ENCODE measurements around the gene SNAP25. TPM values are rescaled to one million over a fixed set of nuclear protein-coding genes. Genes with fewer than 3 reads are reported as not detected.

The SNAP25 gene
- total and polyA plus RNA-seq, 9 of the 15 experiments (the other 6 are each of a cell fraction or from before 2014, with no cell fraction given): 0.07 TPM; not detected in 8

GRCh38 chr20:10309326-10309725 lies 90.7 kb downstream of the SNAP25 start:
- ATAC-seq (no peak), FAIRE-seq (no peak), DNase-seq (ENCODE audit: extremely low read depth in 1 of 4, low spot score in 3 of 4) (no peak)
- Histone ChIP-seq H3K9me1 (ENCODE audit: control insufficient read depth, insufficient read depth, low read length) (no peaks in the 10 kb centered on the region), H4K20me1 (replicated peaks; ENCODE audit: control insufficient read depth, insufficient read depth, low read length) (no peaks in the 10 kb centered on the region; the same call in 1 of the 2 replicates), H3K27ac (ENCODE audit: extremely low read depth, low read depth, low read length) (no peak overlapping the region), H3K4me3 (no peak overlapping the region), H3K4me1 (replicated peaks in 1 of 2; ENCODE audit: control insufficient read depth in 2 of 2, insufficient read depth in 2 of 2, low read length in 2 of 2) (no peaks in the 10 kb centered on the region), H3K4me2 (ENCODE audit: insufficient read depth, low read length) (no peak overlapping the region), H3K36me3 (ENCODE audit: control insufficient read depth, insufficient read depth, low read length) (no peaks in the 10 kb centered on the region), H3K79me2 (ENCODE audit: control insufficient read depth, insufficient read depth, low read length) (no peaks in the 10 kb centered on the region), H3K9me3 (replicated peaks; ENCODE audit: control insufficient read depth, insufficient read depth, low read depth, low read length) (no peaks in the 10 kb centered on the region), H3K9ac (ENCODE audit: insufficient read depth in 1 of 2, low read depth in 2 of 2, low read length in 2 of 2) (no peak overlapping the region), H3K27me3 (ENCODE audit: control insufficient read depth in 2 of 2, insufficient read depth in 2 of 2, low read length in 2 of 2) (no peaks in the 10 kb centered on the region), H2AFZ (ENCODE audit: low read depth, low read length) (no peak overlapping the region)
- ChIA-PET POLR2A (no interaction called here), CTCF (ENCODE audit: low intra/inter-chr PET ratio) (no interaction called here)
- 0% methylated on average over 2 of the region's 2 CpGs for WGBS (ENCODE audit: insufficient coverage, low coverage, missing lambda C conversion rate)
- no peak for TF ChIP-seq NUFIP1 (IDR thresholded peaks at IDR 0.05; ENCODE audit: partially characterized antibody)
- TF ChIP-seq, protein P1, sequence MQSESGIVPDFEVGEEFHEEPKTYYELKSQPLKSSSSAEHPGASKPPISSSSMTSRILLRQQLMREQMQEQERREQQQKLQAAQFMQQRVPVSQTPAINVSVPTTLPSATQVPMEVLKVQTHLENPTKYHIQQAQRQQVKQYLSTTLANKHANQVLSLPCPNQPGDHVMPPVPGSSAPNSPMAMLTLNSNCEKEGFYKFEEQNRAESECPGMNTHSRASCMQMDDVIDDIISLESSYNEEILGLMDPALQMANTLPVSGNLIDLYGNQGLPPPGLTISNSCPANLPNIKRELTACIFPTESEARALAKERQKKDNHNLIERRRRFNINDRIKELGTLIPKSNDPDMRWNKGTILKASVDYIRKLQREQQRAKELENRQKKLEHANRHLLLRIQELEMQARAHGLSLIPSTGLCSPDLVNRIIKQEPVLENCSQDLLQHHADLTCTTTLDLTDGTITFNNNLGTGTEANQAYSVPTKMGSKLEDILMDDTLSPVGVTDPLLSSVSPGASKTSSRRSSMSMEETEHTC (IDR thresholded peaks at IDR 0.05): no peak
- TF ChIP-seq ZFP30 (CRISPR knock-in tag; IDR thresholded peaks at IDR 0.05; ENCODE audit: borderline replicate concordance): no peak
- no peak for TF ChIP-seq AFF4 (CRISPR knock-in tag; IDR thresholded peaks at IDR 0.05)
- TF ChIP-seq ZNF224 (CRISPR knock-in tag; IDR thresholded peaks at IDR 0.05): no peak
- no peak for TF ChIP-seq ETV1 (tag; conservative IDR thresholded peaks at IDR 0.05; ENCODE audit: low read depth)
- no TSS peak for BruUV-seq (replicated peaks)
- in situ Hi-C loops (cut with MboI) (no loop called here), intact Hi-C loops (cut with micrococcal nuclease) (no loop called here)
